Stimulated activated naive CD8-positive, alpha-beta T cell treated with anti-CD3 and anti-CD28 coated beads, Interleukin-15, Interleukin-2, amounts not matched to agents 100 ng/mL and 50 ng/mL, for 24 hours (primary cell): ENCODE measurements around the gene MYO5B.

Experiments used
- H3K27ac Mint-ChIP-seq: one replicate; pipeline ENCODE4 v1.8.0; 2021; ENCODE audit warnings: mild to moderate bottlenecking, mixed read lengths
- H3K27me3 Mint-ChIP-seq: one replicate; pipeline ENCODE4 v1.8.0; 2021; ENCODE audit warnings: mixed read lengths
- H3K36me3 Mint-ChIP-seq: one replicate; pipeline ENCODE4 v1.8.0; 2021; ENCODE audit warnings: low read depth, mixed read lengths
- H3K4me1 Mint-ChIP-seq: one replicate; pipeline ENCODE4 v1.8.0; 2021; ENCODE audit warnings: low read depth, mixed read lengths
- H3K4me3 Mint-ChIP-seq: one replicate; pipeline ENCODE4 v1.8.0; 2021; ENCODE audit warnings: mild to moderate bottlenecking, mixed read lengths
- H3K9me3 Mint-ChIP-seq: one replicate; pipeline ENCODE4 v1.8.0; 2021; ENCODE audit warnings: mixed read lengths

MYO5B gene

DNA sequence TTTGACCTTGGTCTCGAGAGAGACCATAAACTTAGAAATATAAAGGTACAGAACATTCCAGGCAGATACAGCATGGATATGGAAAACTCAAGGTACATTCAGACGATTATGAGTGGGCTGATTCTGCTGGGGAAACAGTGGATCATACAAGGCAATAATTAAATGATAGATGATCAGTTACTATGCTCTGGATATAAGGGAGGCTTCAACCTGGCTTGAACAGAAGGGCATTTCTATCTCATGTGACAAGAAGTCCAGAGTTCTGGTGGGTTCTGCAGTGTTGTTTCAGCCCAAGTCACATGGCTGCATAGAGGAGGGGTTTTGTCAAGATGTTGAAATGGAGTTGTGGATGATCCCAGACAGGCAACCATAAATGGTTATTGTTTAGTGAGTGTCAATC, 23.5 kb downstream of the MYO5B start:
- H3K4me1 Mint-ChIP-seq, result no peaks in the 10 kb centered on the region
- no peak overlapping the region for H3K4me3 Mint-ChIP-seq
- no peaks in the 10 kb centered on the region for H3K9me3 Mint-ChIP-seq
- no peaks in the 10 kb centered on the region for H3K36me3 Mint-ChIP-seq
- H3K27me3 Mint-ChIP-seq, result peaks cover 30% of the 10 kb centered on the region
- no peak overlapping the region for H3K27ac Mint-ChIP-seq

DNA sequence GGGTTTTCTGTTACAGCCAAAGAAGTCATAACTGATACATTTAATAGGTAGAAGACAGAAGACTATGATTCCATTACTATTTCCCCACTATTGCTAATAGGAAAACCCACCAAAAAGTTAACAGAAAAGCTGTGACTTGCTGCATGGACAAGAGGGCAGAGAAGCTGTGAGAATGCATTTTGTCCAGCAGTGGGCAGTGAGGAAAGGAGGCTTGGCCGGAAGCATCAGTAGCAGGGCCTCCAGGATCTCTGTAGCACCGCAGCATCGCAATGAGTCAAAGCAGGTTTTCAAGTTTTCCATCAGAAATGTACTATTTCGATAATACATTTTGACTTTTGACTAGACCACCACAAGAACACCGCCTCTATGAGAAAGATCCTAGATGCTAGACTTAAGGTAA, 24.9 kb downstream of the MYO5B start:
- Mint-ChIP-seq H3K27me3 (peaks cover 32% of the 10 kb centered on the region), H3K36me3 (no peaks in the 10 kb centered on the region), H3K9me3 (no peaks in the 10 kb centered on the region), H3K27ac (no peak overlapping the region), H3K4me3 (no peak overlapping the region), H3K4me1 (no peaks in the 10 kb centered on the region)

DNA sequence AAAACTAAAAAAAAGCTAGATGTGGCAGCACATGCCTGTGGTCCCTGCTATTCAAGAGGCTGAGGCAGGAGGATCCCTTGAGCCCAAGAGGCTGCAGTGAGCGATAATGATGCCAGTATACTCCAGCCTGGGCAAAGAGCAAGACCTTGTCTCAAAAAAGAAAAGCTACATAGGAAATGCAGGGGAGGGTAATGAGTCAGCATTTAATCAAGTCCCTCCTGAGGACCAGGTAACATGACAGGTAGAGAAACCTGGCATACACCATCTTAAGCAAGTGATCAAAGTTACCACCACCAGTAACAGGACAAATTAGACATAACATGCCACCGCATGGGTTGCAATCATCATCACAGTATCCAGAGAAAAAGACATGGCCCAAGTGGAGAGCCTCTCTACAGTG, 25.8 kb downstream of the MYO5B start:
- Mint-ChIP-seq H3K4me3 (no peak overlapping the region), H3K9me3 (no peaks in the 10 kb centered on the region), H3K36me3 (no peaks in the 10 kb centered on the region), H3K27me3 (peaks cover 37% of the 10 kb centered on the region), H3K4me1 (no peaks in the 10 kb centered on the region), H3K27ac (no peak overlapping the region)

DNA sequence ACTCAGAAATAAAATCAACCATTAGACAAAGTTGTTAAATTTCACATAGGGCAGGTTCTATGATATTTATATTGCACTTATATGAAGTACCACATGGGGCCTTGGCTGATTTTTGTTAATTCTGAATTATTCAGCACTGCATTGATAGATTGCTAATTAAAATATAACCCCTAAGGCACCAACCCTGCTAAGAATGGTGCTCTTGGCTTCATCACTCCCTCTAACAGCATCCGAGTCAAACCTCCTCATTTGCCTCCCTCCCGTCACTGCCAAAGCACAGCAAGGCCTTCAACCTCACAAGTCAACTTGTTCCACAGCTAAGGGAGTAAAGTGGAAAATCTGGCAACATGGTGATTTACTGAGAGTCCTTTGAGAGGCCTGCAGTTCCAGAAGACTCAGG, 27.0 kb downstream of the MYO5B start:
- Mint-ChIP-seq H3K27ac (no peak overlapping the region), H3K36me3 (no peaks in the 10 kb centered on the region), H3K27me3 (peaks cover 43% of the 10 kb centered on the region), H3K4me1 (no peaks in the 10 kb centered on the region), H3K9me3 (no peaks in the 10 kb centered on the region), H3K4me3 (no peak overlapping the region)

DNA sequence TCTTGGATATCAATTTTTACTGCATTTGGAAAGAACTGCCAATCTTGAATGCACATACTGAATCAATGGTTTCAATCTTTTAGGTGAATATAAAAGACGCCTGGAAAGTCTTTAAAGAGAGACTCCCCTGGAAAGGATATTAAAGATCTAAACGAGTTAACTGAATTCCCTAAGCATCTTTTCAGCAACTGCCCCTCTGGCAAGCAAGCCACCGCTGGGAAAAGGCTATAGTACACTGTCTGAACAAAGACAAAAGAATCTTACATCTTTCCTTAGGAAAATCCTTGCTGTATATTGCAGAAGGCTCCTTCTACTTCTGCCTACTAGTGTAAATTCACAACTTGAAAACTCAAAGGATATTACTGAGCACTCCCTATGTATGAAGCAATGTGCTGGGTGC, 28.0 kb downstream of the MYO5B start:
- no peaks in the 10 kb centered on the region for H3K36me3 Mint-ChIP-seq
- H3K4me3 Mint-ChIP-seq, result no peak overlapping the region

DNA sequence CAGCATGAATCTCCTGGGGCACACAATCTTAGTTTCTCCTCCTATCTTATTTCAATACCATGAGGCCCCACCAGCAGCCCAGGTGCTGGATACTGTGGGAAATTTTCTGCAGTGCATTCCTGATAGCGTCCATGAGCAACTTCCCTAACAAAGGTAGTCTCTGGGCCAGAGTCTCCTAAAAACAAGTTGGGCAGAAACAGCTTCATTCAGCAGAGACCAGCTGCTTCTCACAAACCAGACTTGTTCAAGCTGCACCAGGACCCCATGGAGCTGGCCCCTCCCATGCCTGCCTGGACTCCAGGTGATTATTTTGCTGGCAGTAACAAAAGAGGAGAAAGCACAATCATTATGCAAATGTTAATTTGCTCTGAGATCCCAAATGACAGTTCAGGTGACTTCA, 31.4 kb downstream of the MYO5B start:
- Mint-ChIP-seq H3K4me1 (no peaks in the 10 kb centered on the region), H3K27me3 (peaks cover 36% of the 10 kb centered on the region), H3K27ac (no peak overlapping the region), H3K4me3 (no peak overlapping the region), H3K9me3 (no peaks in the 10 kb centered on the region), H3K36me3 (no peaks in the 10 kb centered on the region)

More for the DNA sequence above, 28.0 kb downstream of the MYO5B start:
- no peak overlapping the region for H3K27ac Mint-ChIP-seq
- H3K27me3 Mint-ChIP-seq, result peaks cover 48% of the 10 kb centered on the region
- no peaks in the 10 kb centered on the region for H3K9me3 Mint-ChIP-seq
- no peaks in the 10 kb centered on the region for H3K4me1 Mint-ChIP-seq

DNA sequence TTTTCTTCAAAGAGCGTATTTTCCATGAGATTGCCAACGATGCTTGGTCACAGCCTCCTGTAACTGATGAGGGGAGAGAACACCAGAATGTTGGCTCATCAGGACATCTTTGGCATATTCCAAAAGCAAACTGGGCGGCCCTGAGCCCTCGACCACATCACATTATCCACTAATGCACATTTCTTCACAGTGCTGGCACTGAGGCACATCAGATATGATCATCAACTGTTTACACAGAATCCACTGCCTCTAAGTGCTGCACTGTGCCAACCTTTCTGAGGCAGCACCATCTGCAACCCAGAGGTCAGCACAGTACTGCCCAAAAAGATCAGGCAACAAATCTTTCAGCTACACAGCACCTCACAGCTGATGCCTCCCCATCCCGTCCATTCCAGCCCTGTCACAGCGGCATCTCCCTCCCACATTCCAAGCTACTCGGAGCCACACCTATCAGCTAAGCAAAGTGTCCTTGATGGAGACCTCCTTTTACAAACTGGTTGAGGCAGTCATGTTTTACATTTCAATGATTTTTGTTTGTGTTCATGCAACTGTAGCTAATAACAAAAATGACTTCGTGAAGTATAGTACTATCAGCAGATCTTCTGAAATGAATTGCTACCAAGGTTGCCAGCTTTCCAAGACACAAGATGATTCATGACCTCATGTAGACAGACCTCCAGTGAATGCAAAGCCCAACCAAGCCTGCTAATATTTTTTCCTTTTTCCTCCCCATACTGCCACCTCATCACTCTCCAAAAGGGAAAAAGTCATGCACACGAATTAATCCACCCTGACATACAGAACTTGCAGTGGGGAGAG, 32.3 kb downstream of the MYO5B start:
- Mint-ChIP-seq H3K4me3 (no peak overlapping the region), H3K4me1 (no peaks in the 10 kb centered on the region), H3K27me3 (peaks cover 32% of the 10 kb centered on the region), H3K9me3 (no peaks in the 10 kb centered on the region), H3K27ac (no peak overlapping the region), H3K36me3 (no peaks in the 10 kb centered on the region)

DNA sequence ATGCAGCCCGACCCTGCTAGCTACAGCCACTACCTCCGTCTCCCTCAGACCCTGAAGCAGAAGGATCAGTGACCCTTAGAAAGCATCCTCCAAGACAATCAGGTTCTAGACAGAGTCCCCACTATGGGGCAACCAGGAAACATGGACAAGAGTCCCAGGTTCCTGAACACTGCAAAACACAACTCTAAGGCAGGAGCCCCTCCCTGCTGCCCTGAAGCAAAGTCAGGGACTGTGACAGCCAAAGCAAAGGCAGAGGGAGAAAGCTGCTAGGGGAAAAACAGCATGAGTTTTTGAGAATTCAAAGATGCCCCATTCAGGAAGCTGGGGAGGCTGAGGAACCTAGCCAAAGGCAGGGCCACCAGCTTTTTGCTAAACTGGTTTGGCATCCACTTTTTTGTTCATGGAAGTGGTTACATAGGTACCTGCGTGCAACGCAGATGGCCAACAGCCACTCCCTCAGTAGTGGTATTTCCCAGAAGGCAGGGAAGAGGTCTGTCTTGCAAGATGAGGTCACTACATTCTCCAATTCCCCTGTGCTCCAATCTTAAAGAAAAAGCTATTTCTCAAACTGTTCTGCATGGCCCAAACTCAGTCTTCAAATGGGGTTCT, 33.2 kb downstream of the MYO5B start:
- H3K4me3 Mint-ChIP-seq, result no peak overlapping the region
- no peaks in the 10 kb centered on the region for H3K9me3 Mint-ChIP-seq
- H3K36me3 Mint-ChIP-seq, result no peaks in the 10 kb centered on the region
- peaks cover 27% of the 10 kb centered on the region for H3K27me3 Mint-ChIP-seq
- no peaks in the 10 kb centered on the region for H3K4me1 Mint-ChIP-seq
- H3K27ac Mint-ChIP-seq, result no peak overlapping the region

DNA sequence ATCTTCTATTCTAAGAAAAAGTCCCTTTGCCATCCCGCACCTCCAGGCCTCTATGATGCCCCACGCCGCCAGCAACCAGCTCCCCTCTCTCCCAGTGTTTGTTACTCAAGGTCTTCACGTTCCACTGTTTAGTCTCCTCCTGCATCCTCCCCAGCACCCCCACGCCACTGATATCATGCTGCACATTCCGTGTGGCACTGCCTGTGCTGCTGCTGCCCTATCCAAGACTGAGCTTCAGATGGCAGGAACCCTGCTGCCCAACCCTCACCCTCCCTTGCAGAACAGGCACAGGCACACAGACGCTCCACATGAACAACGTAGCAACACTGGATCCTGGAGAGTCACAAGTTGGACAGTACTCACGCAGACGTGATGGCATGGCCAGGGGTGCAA, 35.3 kb downstream of the MYO5B start:
- no peaks in the 10 kb centered on the region for H3K4me1 Mint-ChIP-seq
- H3K36me3 Mint-ChIP-seq, result no peaks in the 10 kb centered on the region
- H3K27ac Mint-ChIP-seq, result no peak overlapping the region
- no peak overlapping the region for H3K4me3 Mint-ChIP-seq
- no peaks in the 10 kb centered on the region for H3K9me3 Mint-ChIP-seq
- H3K27me3 Mint-ChIP-seq, result peaks cover 13% of the 10 kb centered on the region

DNA sequence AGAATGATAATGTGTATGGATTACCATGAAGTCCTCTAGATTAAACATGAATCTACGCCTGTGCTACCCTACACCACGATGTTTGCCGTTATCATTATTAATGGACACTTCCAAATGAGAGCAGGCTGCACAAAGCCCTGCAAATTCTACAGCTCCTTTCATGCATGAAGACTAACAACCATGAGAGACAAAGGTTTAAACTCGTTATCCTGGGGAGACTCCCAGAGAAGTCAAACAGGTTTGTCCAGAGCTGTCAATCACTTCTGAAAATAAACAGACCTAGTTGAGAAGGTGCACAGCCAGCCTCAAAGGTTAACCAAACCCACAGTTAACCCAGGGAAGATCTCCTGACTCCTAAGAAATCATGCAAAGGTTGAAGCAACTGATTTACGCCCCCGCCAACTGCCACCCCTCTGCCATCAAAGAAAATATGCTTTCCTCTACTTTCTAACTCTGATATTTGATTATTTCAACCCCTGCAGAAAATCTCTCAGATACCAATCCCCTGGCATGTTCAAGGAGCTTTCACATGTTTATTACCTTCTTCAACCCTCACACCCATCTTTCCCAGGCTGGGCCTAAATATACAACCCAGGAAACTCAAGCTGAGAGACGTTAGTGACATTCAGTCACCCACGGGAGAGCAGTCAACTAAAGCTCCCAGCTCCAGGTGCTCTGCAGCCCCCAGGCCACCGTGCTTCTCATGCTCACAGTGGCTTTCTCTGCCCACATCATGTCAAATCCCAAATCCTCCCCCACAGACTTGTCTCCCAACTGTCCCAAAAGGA, 35.9 kb downstream of the MYO5B start:
- H3K4me3 Mint-ChIP-seq, result no peak overlapping the region
- H3K9me3 Mint-ChIP-seq, result no peaks in the 10 kb centered on the region
- H3K27ac Mint-ChIP-seq, result no peak overlapping the region
- no peaks in the 10 kb centered on the region for H3K4me1 Mint-ChIP-seq
- H3K36me3 Mint-ChIP-seq, result no peaks in the 10 kb centered on the region
- peaks cover 12% of the 10 kb centered on the region for H3K27me3 Mint-ChIP-seq

DNA sequence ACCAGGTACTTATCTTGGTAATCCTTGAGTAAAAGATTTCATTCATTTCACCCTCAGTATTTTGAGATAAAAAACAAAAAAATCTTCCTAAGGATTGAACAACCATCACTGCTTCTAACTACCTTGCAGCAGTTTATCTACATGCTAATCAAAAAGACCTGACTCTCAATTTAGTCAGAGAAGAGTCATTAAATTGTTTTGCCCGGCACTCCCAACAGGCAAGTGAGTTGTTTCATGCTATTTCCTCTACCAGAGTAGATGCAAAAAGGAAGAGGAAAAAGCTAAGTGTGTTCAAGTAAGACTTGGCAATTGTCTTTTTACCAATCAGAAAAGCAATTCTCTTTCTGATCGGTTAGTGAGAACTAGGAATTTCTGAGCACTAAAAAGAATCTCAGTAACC, 39.5 kb downstream of the MYO5B start:
- no peaks in the 10 kb centered on the region for H3K9me3 Mint-ChIP-seq
- no peaks in the 10 kb centered on the region for H3K36me3 Mint-ChIP-seq
- no peaks in the 10 kb centered on the region for H3K4me1 Mint-ChIP-seq
- H3K27ac Mint-ChIP-seq, result no peak overlapping the region
- no peaks in the 10 kb centered on the region for H3K27me3 Mint-ChIP-seq
- H3K4me3 Mint-ChIP-seq, result no peak overlapping the region

DNA sequence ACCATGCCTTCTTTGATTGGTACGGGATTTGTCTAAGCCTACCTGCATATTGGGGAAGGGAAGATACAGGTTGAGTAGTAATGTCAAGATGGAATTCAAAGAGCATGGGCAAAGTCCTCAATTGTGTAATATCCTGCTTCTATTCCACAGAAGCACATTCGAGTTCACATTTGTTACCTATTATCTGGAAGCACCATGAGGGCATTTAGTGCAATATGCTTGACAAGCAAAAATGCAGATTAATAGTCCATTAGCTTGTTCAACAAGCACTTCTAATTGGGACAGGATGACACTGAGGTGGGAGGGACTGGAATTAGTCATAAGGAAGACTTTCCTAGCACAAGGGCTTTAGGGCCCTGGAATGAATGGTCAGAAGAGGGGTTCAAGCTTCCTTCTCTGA, 40.5 kb downstream of the MYO5B start:
- Mint-ChIP-seq H3K4me3 (no peak overlapping the region), H3K9me3 (no peaks in the 10 kb centered on the region), H3K4me1 (no peaks in the 10 kb centered on the region), H3K27ac (no peak overlapping the region), H3K36me3 (no peaks in the 10 kb centered on the region), H3K27me3 (no peaks in the 10 kb centered on the region)

DNA sequence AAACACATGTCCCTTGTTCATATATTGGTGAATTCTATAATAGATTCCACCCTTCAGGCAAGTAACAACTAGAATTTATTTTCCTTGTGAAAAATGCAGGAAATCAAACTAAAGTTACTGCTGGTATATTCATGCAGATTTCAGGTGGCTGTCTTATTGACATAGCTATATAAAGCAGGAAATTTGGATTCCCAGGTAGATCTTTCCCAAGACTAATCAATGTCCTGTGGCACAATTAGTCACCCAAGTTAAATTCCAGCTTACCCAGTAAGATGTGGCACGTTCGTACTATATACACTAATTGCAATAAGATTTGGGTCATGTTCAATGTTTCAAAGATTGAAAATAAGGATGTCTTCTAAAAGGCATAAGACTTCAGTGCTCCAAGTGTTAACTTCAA, 42.0 kb downstream of the MYO5B start:
- H3K4me1 Mint-ChIP-seq, result no peaks in the 10 kb centered on the region

DNA sequence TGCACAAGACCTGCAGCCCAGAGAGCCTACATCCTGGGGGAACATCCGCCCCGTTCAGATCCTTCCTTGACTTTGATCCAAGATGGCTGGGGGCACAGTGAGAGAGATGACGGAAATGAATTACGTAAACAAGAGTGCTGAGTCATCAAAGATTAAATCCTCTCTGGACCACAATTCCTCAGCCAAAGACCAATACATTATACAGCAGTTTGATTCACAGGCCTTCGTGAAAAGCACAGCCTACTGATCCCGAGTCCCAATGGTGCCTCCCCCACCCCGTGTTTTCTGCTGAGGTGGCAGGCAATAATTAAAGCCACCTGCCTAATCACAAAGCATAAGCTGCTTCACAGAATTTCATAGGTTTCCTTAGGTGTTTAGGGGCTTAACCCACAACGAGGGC, 43.0 kb downstream of the MYO5B start:
- Mint-ChIP-seq H3K27me3 (no peaks in the 10 kb centered on the region), H3K36me3 (no peaks in the 10 kb centered on the region), H3K4me3 (no peak overlapping the region), H3K4me1 (no peaks in the 10 kb centered on the region), H3K9me3 (no peaks in the 10 kb centered on the region), H3K27ac (no peak overlapping the region)

More for the DNA sequence above, 42.0 kb downstream of the MYO5B start:
- no peaks in the 10 kb centered on the region for H3K36me3 Mint-ChIP-seq
- no peaks in the 10 kb centered on the region for H3K27me3 Mint-ChIP-seq
- H3K9me3 Mint-ChIP-seq, result no peaks in the 10 kb centered on the region
- no peak overlapping the region for H3K4me3 Mint-ChIP-seq
- H3K27ac Mint-ChIP-seq, result no peak overlapping the region

DNA sequence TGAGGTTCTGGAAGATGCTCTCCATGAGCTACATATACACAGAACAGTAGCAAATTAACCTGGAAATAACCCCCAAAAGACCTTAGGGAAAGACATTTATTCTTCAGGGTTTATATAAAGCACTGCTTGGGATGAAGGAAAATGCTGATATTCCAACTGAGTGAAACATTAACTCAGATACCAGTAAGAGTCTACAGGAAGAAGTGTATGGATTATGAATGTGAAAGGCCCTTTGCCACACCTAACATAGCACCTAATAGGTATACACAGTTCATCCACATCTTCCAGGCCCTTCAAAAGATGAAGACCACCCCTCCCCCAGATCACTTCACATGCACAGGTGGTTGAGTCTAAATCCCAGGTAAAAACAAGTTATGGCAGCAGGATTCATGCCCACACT, 50.4 kb downstream of the MYO5B start:
- H3K36me3 Mint-ChIP-seq, result no peaks in the 10 kb centered on the region
- no peak overlapping the region for H3K4me3 Mint-ChIP-seq
- H3K9me3 Mint-ChIP-seq, result no peaks in the 10 kb centered on the region
- no peaks in the 10 kb centered on the region for H3K4me1 Mint-ChIP-seq
- no peak overlapping the region for H3K27ac Mint-ChIP-seq
- H3K27me3 Mint-ChIP-seq, result peaks cover 39% of the 10 kb centered on the region
